GM12892 (cell line): ENCODE results near the gene ASPHD1.
"Not testable (repeated sequence)": the region's sequence is repeated elsewhere in the genome, so short reads cannot be mapped to it uniquely, and the experiment has no call there.

ENCODE experiments used
- DNase-seq: peaks from one replicate; pipeline ENCODE4 v3.0.0; 2011; ENCODE audit not compliant: insufficient read length
- FAIRE-seq: peaks from 2 replicates; lab custom pipeline; 2011; peaks lifted over from hg19 to GRCh38; lab: Jason Lieb, UNC
- POLR2A ChIP-seq: IDR thresholded peaks from 2 replicates; pipeline ENCODE4 v1.6.1; 2011; ENCODE audit warnings: low read depth, low read length, control low read depth
- POLR2AphosphoS5 ChIP-seq: IDR thresholded peaks from 2 replicates; pipeline ENCODE4 v1.6.1; 2011; ENCODE audit warnings: low read depth, low read length, control low read depth
- TAF1 ChIP-seq: IDR thresholded peaks from 2 replicates; pipeline ENCODE4 v1.6.1; 2011; ENCODE audit warnings: low read depth, mild to moderate bottlenecking, control low read depth, low read length, borderline replicate concordance

ASPHD1 gene

GRCh38 chr16:29881050-29881449, 19.2 kb upstream of the ASPHD1 start:
- TF ChIP-seq POLR2AphosphoS5: no peak
- TF ChIP-seq POLR2A: no peak
- TF ChIP-seq TAF1: no peak
- DNase-seq (no peak), FAIRE-seq (no peak)

DNA sequence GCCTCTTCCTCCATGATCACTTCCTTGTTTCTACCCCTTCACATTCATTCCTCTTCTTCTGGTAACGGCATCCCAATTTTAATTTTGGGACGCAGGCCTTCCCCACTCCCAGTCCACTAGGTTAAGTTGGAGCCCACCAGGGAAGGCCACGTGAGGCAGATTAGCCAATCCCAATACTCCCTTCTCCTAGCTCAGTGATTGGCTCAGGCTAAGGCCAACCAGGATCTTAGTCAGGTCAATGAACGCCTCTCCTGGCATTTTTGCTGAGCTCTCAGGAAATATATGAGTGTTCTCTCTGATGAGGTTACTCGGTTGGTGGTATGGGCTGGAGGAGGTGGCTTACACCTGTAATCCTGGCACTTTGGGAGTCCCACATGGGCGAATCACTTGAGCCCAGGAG, 16.3 kb upstream of the ASPHD1 start:
- FAIRE-seq: no peak
- no peak for DNase-seq
- no peak for TF ChIP-seq TAF1
- no peak for TF ChIP-seq POLR2AphosphoS5
- no peak for TF ChIP-seq POLR2A

GRCh38 chr16:29889372-29889771, 10.9 kb upstream of the ASPHD1 start:
- not testable (repeated sequence) for FAIRE-seq, DNase-seq

GRCh38 chr16:29891525-29892457, 8.5 kb upstream of the ASPHD1 start:
- DNase-seq (no peak), FAIRE-seq (no peak)
- TF ChIP-seq POLR2A: no peak
- TF ChIP-seq TAF1: no peak
- no peak for TF ChIP-seq POLR2AphosphoS5

- FAIRE-seq (no peak), DNase-seq (no peak)
- TF ChIP-seq POLR2A (no peak), POLR2AphosphoS5 (no peak), TAF1 (no peak)
Measured at GRCh38 chr16:29892458-29892813, 7.9 kb upstream of the ASPHD1 start.

DNA sequence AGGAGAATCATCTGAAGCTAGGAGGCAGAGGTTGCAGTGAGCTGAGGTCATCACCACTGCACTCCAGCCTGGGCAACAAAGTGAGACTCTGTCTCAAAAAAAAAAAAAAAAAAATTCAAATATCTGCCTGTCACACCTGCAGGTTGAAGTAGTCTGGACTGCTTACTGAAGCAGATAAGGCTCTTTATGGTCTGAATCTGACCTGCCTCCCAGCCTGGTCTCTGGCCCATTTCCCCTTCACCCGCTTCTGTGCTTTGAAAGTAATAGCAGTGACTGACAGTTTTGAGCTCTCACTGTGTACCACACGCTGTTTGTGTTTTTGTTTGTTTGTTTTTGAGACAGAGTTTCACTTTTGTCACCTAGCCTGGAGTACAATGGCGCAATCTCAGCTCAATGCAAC, 6.7 kb upstream of the ASPHD1 start:
- no peak for DNase-seq
- TF ChIP-seq POLR2A: no peak
- TF ChIP-seq TAF1: no peak
- no peak for TF ChIP-seq POLR2AphosphoS5
- no peak for FAIRE-seq

DNA sequence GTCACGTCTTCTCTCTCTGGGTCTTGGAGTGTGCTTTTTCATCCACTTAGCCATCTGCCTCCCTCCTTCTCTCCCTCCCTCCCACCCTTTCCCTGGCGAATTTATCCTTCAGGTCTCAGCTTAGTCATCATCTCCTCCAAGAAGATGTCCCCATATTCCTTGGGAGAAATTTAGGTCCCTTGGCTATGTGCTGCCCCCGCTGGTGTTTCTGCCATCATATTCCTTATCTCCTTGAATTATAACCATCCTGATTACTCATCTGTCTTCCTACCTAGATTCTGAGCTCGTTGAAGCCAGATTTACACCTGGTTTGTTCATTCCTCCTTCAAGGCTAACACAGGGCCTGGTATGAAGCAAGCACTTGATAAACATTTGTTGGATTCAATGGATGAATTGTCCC, 5.9 kb upstream of the ASPHD1 start:
- no peak for TF ChIP-seq POLR2A
- no peak for TF ChIP-seq TAF1
- no peak for TF ChIP-seq POLR2AphosphoS5
- no peak for FAIRE-seq
- DNase-seq: no peak

DNA sequence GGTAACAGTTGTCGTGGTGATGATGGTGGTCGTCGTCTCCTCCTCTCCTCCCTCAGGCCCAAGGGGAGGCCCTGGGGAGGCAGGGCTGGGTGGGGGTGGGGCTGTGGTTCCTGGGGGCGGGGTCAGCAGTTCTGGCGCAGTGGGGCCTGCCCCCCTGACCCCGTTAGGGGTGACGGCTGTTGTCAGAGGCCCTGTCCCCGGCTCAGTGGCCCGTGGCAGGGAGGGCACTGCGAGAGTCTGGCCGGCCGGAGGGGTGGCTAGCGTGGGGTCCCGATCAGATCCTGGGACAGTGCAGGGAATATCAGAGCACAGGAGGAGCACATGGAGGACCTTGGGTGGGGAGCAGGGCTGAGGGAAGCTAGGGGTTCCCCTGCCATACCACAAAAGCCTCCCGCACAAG, 3.4 kb upstream of the ASPHD1 start:
- FAIRE-seq (no peak), DNase-seq (no peak)
- TF ChIP-seq TAF1: no peak
- TF ChIP-seq POLR2AphosphoS5: no peak
- TF ChIP-seq POLR2A: no peak

DNA sequence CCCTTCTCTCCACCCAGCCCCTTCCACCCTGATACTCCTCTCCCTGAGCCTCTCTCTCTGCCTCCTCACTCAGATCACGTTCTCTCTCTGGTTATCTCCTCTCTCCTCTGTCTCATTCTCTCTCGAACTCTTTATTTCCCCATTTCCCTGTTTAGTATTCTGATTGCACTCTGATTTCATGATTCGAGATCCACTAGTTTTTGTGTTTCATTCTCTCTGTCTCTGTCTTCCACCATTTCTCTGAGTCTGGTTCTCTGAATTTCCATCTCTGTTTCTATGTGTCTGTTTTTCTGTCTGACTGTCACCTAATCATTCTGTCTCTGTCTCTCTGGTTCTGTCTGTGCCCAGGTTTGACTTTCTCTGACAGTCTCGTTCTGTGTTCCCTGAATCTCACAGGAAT, 3.0 kb upstream of the ASPHD1 start:
- FAIRE-seq (no peak), DNase-seq (no peak)
- TF ChIP-seq TAF1: no peak
- TF ChIP-seq POLR2A: no peak
- no peak for TF ChIP-seq POLR2AphosphoS5

- FAIRE-seq: no peak
- TF ChIP-seq POLR2AphosphoS5: no peak
- TF ChIP-seq TAF1: no peak
- TF ChIP-seq POLR2A: no peak
Measured at GRCh38 chr16:29898135-29898803, 2.0 kb upstream of the ASPHD1 start.

DNA sequence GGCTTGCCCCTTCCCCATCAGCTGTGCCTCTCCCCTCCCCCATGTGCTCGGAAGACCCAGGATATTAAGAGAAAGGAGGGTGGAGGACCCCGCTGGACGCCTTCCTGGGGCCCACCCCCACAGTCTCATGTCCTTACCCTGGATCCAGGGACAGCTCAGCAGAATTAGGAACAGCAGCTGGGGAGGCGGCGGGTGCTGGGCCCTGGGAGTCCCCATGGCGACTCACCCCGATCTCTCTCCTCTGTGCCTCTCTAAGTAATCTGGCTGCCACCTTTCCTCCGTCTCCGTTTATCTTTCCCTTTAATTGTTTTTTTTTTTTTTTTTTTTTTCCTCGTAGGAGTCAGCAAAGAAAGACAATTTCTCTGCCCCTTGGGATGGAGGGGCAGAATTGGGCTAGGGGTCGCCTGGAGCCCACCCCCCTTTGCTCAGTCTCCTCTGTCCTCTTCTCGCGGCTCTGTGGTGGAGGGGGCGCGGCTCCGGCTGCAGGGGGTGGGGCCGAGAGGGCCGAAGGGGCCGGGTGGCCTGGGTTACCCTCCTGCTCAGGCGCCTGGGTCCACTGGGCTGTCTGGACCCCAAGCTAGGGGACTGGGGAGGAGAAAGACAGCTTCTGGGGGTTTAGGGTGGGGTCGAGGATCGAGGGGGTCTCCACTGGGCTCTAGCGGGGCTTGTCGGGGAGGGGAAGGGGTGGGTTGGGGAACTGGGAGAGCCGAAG, 1.3 kb upstream of the ASPHD1 start:
- DNase-seq (no peak), FAIRE-seq (no peak)
- TF ChIP-seq POLR2A (no peak), TAF1 (no peak), POLR2AphosphoS5 (no peak)

More at GRCh38 chr16:29898135-29898803, 2.0 kb upstream of the ASPHD1 start:
- no peak for DNase-seq

DNA sequence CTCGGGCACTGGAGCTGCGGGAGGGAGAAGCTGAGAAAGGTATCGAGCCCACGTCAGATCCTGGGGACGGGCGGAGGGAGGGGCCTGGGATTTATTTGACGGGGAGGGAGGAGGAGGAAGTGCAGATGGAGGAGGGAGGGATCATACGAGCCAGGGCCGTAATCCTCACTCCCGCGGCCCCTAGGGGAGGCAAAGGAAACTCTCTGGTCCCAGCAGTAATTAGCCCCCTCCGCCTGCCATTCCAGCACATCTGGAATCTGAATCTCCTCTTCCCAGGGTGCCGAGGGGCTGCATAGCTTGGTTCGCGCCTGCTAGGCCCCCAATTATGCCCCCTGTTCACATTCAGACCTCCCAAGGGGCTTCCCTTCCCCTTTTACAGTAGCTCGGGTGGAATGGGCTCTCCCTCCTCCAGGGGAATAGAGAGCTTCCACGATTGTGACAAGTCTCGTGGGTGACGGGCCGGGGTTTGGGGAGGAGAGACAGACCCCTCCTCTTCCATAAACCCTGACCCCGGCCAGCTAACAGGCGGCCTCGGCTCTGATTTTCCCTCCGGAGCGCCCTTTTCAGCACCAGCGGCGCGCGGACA, 679 bp upstream of the ASPHD1 start, which contains the start of gene SEZ6L2:
Gene SEZ6L2 (minus strand): TSS at position 35 of the 586 bp plus-strand sequence. CDS start 531 bp downstream, outside the sequence.
- no peak for DNase-seq
- no peak for FAIRE-seq
- TF ChIP-seq TAF1: no peak
- no peak for TF ChIP-seq POLR2A
- TF ChIP-seq POLR2AphosphoS5: no peak
